B cell (primary cell): ENCODE data around the gene FBXO10. TPM values are rescaled to one million over a fixed set of nuclear protein-coding genes. Genes with fewer than 3 reads are reported as not detected.
"Not testable (repeated sequence)": the region's sequence is repeated elsewhere in the genome, so short reads cannot be mapped to it uniquely, and the experiment has no call there.

ENCODE experiments used
- ATAC-seq: fragments of 200-7000 bp; cut with Tn5 transposase; one replicate; pipeline ENCODE4 v1.10.0; 2021; ENCODE audit warnings: low read depth, mild to moderate bottlenecking, moderate number of reproducible peaks, moderate library complexity
- CTCF ChIA-PET: fragments of 350-600 bp; sonication (Branson Sonifier 250); formaldehyde crosslinking; loops from one replicate; lab custom pipeline; 2021; ENCODE audit warnings: antibody characterized with exemption, inconsistent platforms; lab: Charles Lee
- POLR2A ChIA-PET: fragments of 350-600 bp; sonication (Branson Sonifier 250); formaldehyde crosslinking; loops from one replicate; lab custom pipeline; 2021; ENCODE audit warnings: antibody characterized with exemption; lab: Charles Lee
- DNase-seq: peaks from one replicate; pipeline ENCODE4 v3.0.0; 2013
- H2AFZ ChIP-seq: 2 replicates; pipeline ENCODE4 v1.6.1; 2012; ENCODE audit warnings: mild to moderate bottlenecking, low read depth, low read length; ENCODE audit not compliant: insufficient read depth, poor library complexity, severe bottlenecking
- H3K27ac ChIP-seq, 2 donors: 1 replicate in 1 of 2; 2 replicates in 1 of 2; pipeline ENCODE4 v1.5.1; 2012 to 2013; ENCODE audit warnings: low read length in 2 of 2, mild to moderate bottlenecking in 2 of 2, moderate library complexity in 1 of 2
- H3K27me3 ChIP-seq, 4 experiments: fragments of 200-600 bp in 1 of 4; sonication (generic) in 1 of 4; replicated peaks in 1 of 4; 1 replicate in 2 of 4; 2 replicates in 2 of 4; pipeline versions ENCODE4 v1.6.1 to v1.7.0; 2013 to 2016; ENCODE audit warnings: low read length in 3 of 4, mild to moderate bottlenecking in 2 of 4, mixed read lengths in 1 of 4, moderate library complexity in 1 of 4; ENCODE audit not compliant: insufficient read depth in 4 of 4, control insufficient read depth in 3 of 4; ENCODE audit errors: control extremely low read depth in 1 of 4
- H3K36me3 ChIP-seq, 2 experiments: replicated peaks in 1 of 2; 1 replicate in 1 of 2; 2 replicates in 1 of 2; pipeline versions ENCODE4 v1.6.1 to v1.7.1; 2013; ENCODE audit warnings: low read length in 1 of 2; ENCODE audit not compliant: insufficient read depth in 2 of 2, control insufficient read depth in 1 of 2; ENCODE audit errors: control extremely low read depth in 1 of 2, extremely low read depth in 1 of 2
- H3K4me1 ChIP-seq, 2 donors: fragments of 200-600 bp in 1 of 2; sonication (generic) in 1 of 2; 1 replicate in 1 of 2; 2 replicates in 1 of 2; pipeline versions ENCODE4 v1.5.1 to v1.6.1; 2013 to 2017; ENCODE audit warnings: low read length in 2 of 2; ENCODE audit not compliant: control insufficient read depth in 2 of 2, insufficient read depth in 2 of 2
- H3K4me2 ChIP-seq: replicated peaks from 2 replicates; pipeline ENCODE3; 2012; ENCODE audit warnings: mild to moderate bottlenecking, low read depth, low read length; ENCODE audit not compliant: poor library complexity, severe bottlenecking
- H3K4me3 ChIP-seq, 5 experiments: fragments of 200-600 bp in 1 of 5; sonication (generic) in 1 of 5; 1 replicate in 3 of 5; 2 replicates in 2 of 5; pipeline versions ENCODE4 v1.5.1 to v1.7.0; 2011 to 2016; ENCODE audit warnings: low read length in 4 of 5, mild to moderate bottlenecking in 4 of 5, low read depth in 2 of 5, control low read depth in 1 of 5, moderate library complexity in 1 of 5; ENCODE audit not compliant: insufficient read depth in 1 of 5; ENCODE audit errors: control extremely low read depth in 1 of 5, extremely low read depth in 1 of 5
- H3K79me2 ChIP-seq: fragments of 200-600 bp; sonication (generic); one replicate; pipeline ENCODE4 v1.6.0; 2016; ENCODE audit warnings: low read length; ENCODE audit not compliant: control insufficient read depth, insufficient read depth
- H3K9ac ChIP-seq: fragments of 200-600 bp; sonication (generic); 2 replicates; pipeline ENCODE4 v1.6.1; 2017; ENCODE audit warnings: mild to moderate bottlenecking, low read length, moderate library complexity
- H3K9me3 ChIP-seq, 3 donors: one replicate each; pipeline versions ENCODE4 v1.6.1 to v1.7.1; 2013; ENCODE audit warnings: low read length in 2 of 3; ENCODE audit not compliant: control insufficient read depth in 2 of 3, insufficient read depth in 1 of 3; ENCODE audit errors: control extremely low read depth in 1 of 3
- H4K20me1 ChIP-seq: 2 replicates; pipeline ENCODE4 v1.6.0; 2012; ENCODE audit warnings: mild to moderate bottlenecking, low read length; ENCODE audit not compliant: insufficient read depth, control insufficient read depth, poor library complexity, severe bottlenecking
- H3K27ac Mint-ChIP-seq: one replicate; pipeline ENCODE4 v1.8.0; 2021; ENCODE audit warnings: mixed read lengths
- H3K27me3 Mint-ChIP-seq: one replicate; pipeline ENCODE4 v1.8.0; 2021; ENCODE audit warnings: mixed read lengths
- H3K4me1 Mint-ChIP-seq: one replicate; pipeline ENCODE4 v1.8.0; 2021; ENCODE audit warnings: mixed read lengths
- H3K4me3 Mint-ChIP-seq: one replicate; pipeline ENCODE4 v1.8.0; 2021; ENCODE audit warnings: mixed read lengths
- H3K9me3 Mint-ChIP-seq: one replicate; pipeline ENCODE4 v1.8.0; 2022; ENCODE audit warnings: mixed read lengths; ENCODE audit not compliant: insufficient read depth
- CTCF ChIP-seq: fragments of 200-600 bp; IDR thresholded peaks from one replicate; pipeline ENCODE4 v1.8.0; 2022; ENCODE audit warnings: antibody characterized with exemption, mild to moderate bottlenecking
- EZH2 ChIP-seq: IDR thresholded peaks from 2 replicates; pipeline ENCODE4 v1.6.1; 2012; ENCODE audit warnings: borderline replicate concordance, low read depth, mild to moderate bottlenecking, moderate library complexity, low read length; ENCODE audit not compliant: insufficient read depth, poor library complexity, severe bottlenecking
- WGBS: methylation state at CpG from one replicate; pipeline ENCODE4 v1.1.5; 2013; ENCODE audit warnings: missing lambda C conversion rate; ENCODE audit not compliant: insufficient coverage; 5-methylcytosine and 5-hydroxymethylcytosine counted together
- intact Hi-C: fragments of 100-400 bp; cut with micrococcal nuclease; formaldehyde crosslinking; loops from one replicate; pipeline ENCODE4 v1.10.0; 2022
- polyA plus RNA-seq: library from polyadenylated mRNA; depleted of rRNA; stranded (reverse); fragments of >200 nt; gene quantifications from 2 replicates; pipeline ENCODE4 v1.2.3, GENCODE V29; 2012
- total RNA-seq, 2 donors: library from RNA; stranded (reverse); fragments of 120-200 nt in 1 of 2; gene quantifications; 1 replicate in 1 of 2; 2 replicates in 1 of 2; pipeline versions ENCODE4 v1.2.3 to v1.2.4, GENCODE V29; 2013 to 2022

FBXO10 gene
- total and polyA plus RNA-seq, 2 donors (not counting 1 experiment from before 2014, with no cell fraction given): 18.6 to 67.3 TPM

DNA sequence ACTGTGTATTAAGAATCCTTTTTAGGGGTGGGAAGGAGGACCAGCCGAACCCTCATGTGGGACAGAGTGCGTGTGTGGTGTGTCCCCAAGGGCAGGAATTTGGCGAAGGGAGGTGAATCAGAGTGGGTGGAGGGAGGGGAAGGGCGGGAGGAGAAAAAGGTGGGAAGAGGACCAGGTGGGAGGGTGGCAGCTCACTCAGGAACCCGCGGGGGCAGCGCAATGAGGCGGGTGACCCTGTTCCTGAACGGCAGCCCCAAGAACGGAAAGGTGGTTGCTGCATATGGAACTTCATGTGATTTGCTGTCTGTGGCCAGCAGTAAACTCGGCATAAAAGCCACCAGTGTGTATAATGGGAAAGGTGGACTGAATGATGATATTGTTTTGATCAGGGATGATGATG lies 99.2 kb downstream of the FBXO10 start:
- H3K27me3 Mint-ChIP-seq: peaks cover 6% of the 10 kb centered on the region
- peaks cover 0 to 4% (median 2%) of the 10 kb centered on the region in 4 experiments for H3K27me3 ChIP-seq
- H3K27ac Mint-ChIP-seq: no peak overlapping the region
- ChIA-PET POLR2A (no interaction called here), CTCF (no interaction called here)
- no peak for ATAC-seq
- no peaks in the 10 kb centered on the region for H3K36me3 ChIP-seq
- no peak overlapping the region for H3K4me3 ChIP-seq
- H3K9me3 Mint-ChIP-seq: no peaks in the 10 kb centered on the region
- peaks cover 7 to 15% of the 10 kb centered on the region in 2 donors for H3K4me1 ChIP-seq
- no peak overlapping the region for H3K4me3 Mint-ChIP-seq
- H3K79me2 ChIP-seq: no peaks in the 10 kb centered on the region
- H4K20me1 ChIP-seq: no peaks in the 10 kb centered on the region
- intact Hi-C loops: no loop called here
- H3K9ac ChIP-seq: no peak overlapping the region
- no peak overlapping the region for H3K4me2 ChIP-seq
- no peak overlapping the region for H2AFZ ChIP-seq
- peaks cover 0 to 11% (median 5%) of the 10 kb centered on the region in 3 donors for H3K9me3 ChIP-seq
- peaks cover 26% of the 10 kb centered on the region for H3K4me1 Mint-ChIP-seq
- no peak overlapping the region for H3K27ac ChIP-seq
- TF ChIP-seq EZH2: no peak
- TF ChIP-seq CTCF: no peak
- DNase-seq: no peak
- 88% methylated on average over 11 of the region's 11 CpGs for WGBS

DNA sequence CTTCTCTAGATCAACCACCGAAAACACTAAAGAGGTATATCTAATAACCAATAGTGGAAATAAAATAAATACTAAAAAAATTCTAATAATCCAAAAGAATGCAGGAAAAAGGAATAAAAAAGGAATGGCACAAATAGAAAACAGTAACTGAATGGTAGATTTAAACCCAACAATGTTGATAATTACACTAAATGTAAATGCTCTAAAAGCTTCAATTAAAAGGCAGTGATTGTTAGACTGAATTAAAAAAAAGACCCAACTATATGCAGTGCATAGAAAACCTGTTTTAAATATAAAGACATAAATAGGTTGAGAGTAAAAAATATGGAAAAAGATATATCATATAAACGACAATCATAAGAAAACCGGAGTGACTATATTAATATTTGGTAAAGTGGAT lies 101.7 kb downstream of the FBXO10 start:
- ChIA-PET POLR2A (interaction anchor here (0.6 kb wide), 1 partner anchor 9 kb away, joined by 5 read pairs; the partner anchor contains the start of gene ZBTB5), CTCF (no interaction called here)
- Histone ChIP-seq H3K4me3 (no peak overlapping the region), H3K4me1 (peaks cover 7 to 17% of the 10 kb centered on the region in 2 donors), H3K4me2 (no peak overlapping the region), H3K27ac (no peak overlapping the region), H3K36me3 (no peaks in the 10 kb centered on the region), H3K27me3 (no peaks in the 10 kb centered on the region), H3K79me2 (no peaks in the 10 kb centered on the region), H3K9me3 (peaks cover 0 to 11% (median 5%) of the 10 kb centered on the region in 3 donors), H3K9ac (no peak overlapping the region), H4K20me1 (no peaks in the 10 kb centered on the region), H2AFZ (no peak overlapping the region)
- intact Hi-C loops: no loop called here
- Mint-ChIP-seq H3K27ac (no peak overlapping the region), H3K9me3 (no peaks in the 10 kb centered on the region), H3K4me1 (peaks cover 24% of the 10 kb centered on the region), H3K27me3 (no peaks in the 10 kb centered on the region), H3K4me3 (no peak overlapping the region)
- TF ChIP-seq CTCF (no peak), EZH2 (no peak)
- no peak for DNase-seq
- no CpG with 5 or more reads among the region's 3 CpGs for WGBS
- ATAC-seq: no peak

DNA sequence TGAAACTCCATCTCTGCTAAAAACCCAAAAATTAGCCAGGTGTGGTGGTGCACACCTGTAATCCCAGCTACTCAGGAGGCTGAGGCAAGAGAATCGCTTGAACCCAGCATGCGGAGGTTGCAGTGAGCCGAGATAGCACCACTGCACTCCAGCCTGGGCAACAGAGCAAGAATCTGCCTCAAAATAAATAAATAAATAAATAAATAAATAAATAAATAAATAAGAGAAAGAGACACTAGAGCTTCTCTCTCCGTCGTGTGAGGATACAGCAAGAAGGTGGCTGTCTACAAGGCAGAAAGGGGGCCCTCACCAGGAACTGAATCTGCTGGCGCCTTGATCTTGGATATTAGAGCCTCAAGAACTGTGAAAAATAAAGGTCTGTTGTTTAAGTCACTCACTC lies 102.2 kb downstream of the FBXO10 start:
- H3K27me3 ChIP-seq, H3K27ac ChIP-seq, H4K20me1 ChIP-seq, H3K27me3 Mint-ChIP-seq, ATAC-seq, CTCF ChIA-PET, H3K4me3 Mint-ChIP-seq, H3K36me3 ChIP-seq, H3K9ac ChIP-seq, H3K4me2 ChIP-seq, intact Hi-C loops, H2AFZ ChIP-seq, H3K4me3 ChIP-seq, H3K79me2 ChIP-seq, DNase-seq, H3K9me3 Mint-ChIP-seq, H3K27ac Mint-ChIP-seq: not testable (repeated sequence)
- POLR2A ChIA-PET: interaction anchor here (0.6 to 0.7 kb wide), 2 partner anchors 8 to 11 kb away, joined by 4 to 5 read pairs; partner anchors contain the start of gene ZBTB5
- H3K4me1 Mint-ChIP-seq: peaks cover 24% of the 10 kb centered on the region
- H3K9me3 ChIP-seq: peaks cover 0 to 11% (median 5%) of the 10 kb centered on the region in 3 donors
- WGBS: 100% methylated on average over 2 of the region's 6 CpGs
- peaks cover 7 to 17% of the 10 kb centered on the region in 2 donors for H3K4me1 ChIP-seq
